Mononuclear cell (primary cell): ENCODE results near the gene MYBPH. TPM values are rescaled to one million over a fixed set of nuclear protein-coding genes. Genes with fewer than 3 reads are reported as not detected.

ENCODE experiments used
- H3K27me3 ChIP-seq: 2 replicates; pipeline ENCODE4 v1.6.0; 2011; ENCODE audit warnings: low read length, control low read depth; ENCODE audit not compliant: insufficient read depth
- H3K4me1 ChIP-seq: 2 replicates; pipeline ENCODE4 v1.5.1; 2011; ENCODE audit warnings: mild to moderate bottlenecking, low read length, control low read depth; ENCODE audit not compliant: insufficient read depth
- H3K4me3 ChIP-seq: 2 replicates; pipeline ENCODE4 v1.5.1; 2011; ENCODE audit warnings: mild to moderate bottlenecking, low read length, moderate library complexity
- H3K9me3 ChIP-seq: 2 replicates; pipeline ENCODE4 v1.5.1; 2011; ENCODE audit warnings: low read depth, mild to moderate bottlenecking, control low read depth, low read length
- total RNA-seq: library from RNA; depleted of rRNA; stranded (reverse); fragments of >200 nt; gene quantifications from one replicate; pipeline ENCODE4 v1.2.3, GENCODE V29; 2012

MYBPH gene
- not detected for total RNA-seq

- Histone ChIP-seq H3K9me3 (no peaks in the 10 kb centered on the region), H3K4me3 (no peak within 1 kb of the TSS), H3K4me1 (peaks cover 28% of the 10 kb centered on the region), H3K27me3 (no peaks in the 10 kb centered on the region)
Measured at GRCh38 chr1:203175237-203175826, at the start of gene MYBPH. Gene MYBPH, minus strand, starts transcription at chr1:203175826. Its CDS starts 71 bp downstream, at chr1:203175755.

GRCh38 chr1:203225071-203225470 lies 49.4 kb upstream of the MYBPH start:
- H3K4me1 ChIP-seq: no peaks in the 10 kb centered on the region
- H3K9me3 ChIP-seq: no peaks in the 10 kb centered on the region
- H3K27me3 ChIP-seq: no peaks in the 10 kb centered on the region
- H3K4me3 ChIP-seq: no peak overlapping the region

GRCh38 chr1:203223012-203223775 lies 47.6 kb upstream of the MYBPH start:
- Histone ChIP-seq H3K4me3 (no peak overlapping the region), H3K27me3 (no peaks in the 10 kb centered on the region), H3K4me1 (no peaks in the 10 kb centered on the region), H3K9me3 (no peaks in the 10 kb centered on the region)

- no peaks in the 10 kb centered on the region for H3K9me3 ChIP-seq
- peaks cover 31% of the 10 kb centered on the region for H3K4me1 ChIP-seq
- H3K4me3 ChIP-seq: no peak overlapping the region
- H3K27me3 ChIP-seq: peaks cover 4% of the 10 kb centered on the region
Measured at GRCh38 chr1:203219934-203220333, 44.3 kb upstream of the MYBPH start.

GRCh38 chr1:203219171-203219570 lies 43.5 kb upstream of the MYBPH start:
- H3K4me3 ChIP-seq: no peak overlapping the region
- no peaks in the 10 kb centered on the region for H3K9me3 ChIP-seq
- H3K27me3 ChIP-seq: peaks cover 4% of the 10 kb centered on the region
- peaks cover 33% of the 10 kb centered on the region for H3K4me1 ChIP-seq

- H3K4me1 ChIP-seq: peaks cover 33% of the 10 kb centered on the region
- peaks cover 4% of the 10 kb centered on the region for H3K27me3 ChIP-seq
- no peak overlapping the region for H3K4me3 ChIP-seq
- H3K9me3 ChIP-seq: no peaks in the 10 kb centered on the region
Measured at GRCh38 chr1:203217668-203218067, 42.0 kb upstream of the MYBPH start.

- H3K4me1 ChIP-seq: peaks cover 33% of the 10 kb centered on the region
- H3K27me3 ChIP-seq: peaks cover 4% of the 10 kb centered on the region
- no peaks in the 10 kb centered on the region for H3K9me3 ChIP-seq
- H3K4me3 ChIP-seq: no peak overlapping the region
Measured at GRCh38 chr1:203217139-203217655, 41.6 kb upstream of the MYBPH start.

- Histone ChIP-seq H3K27me3 (peaks cover 4% of the 10 kb centered on the region), H3K4me3 (no peak overlapping the region), H3K4me1 (peaks cover 33% of the 10 kb centered on the region), H3K9me3 (no peaks in the 10 kb centered on the region)
Measured at GRCh38 chr1:203216274-203217138, 40.9 kb upstream of the MYBPH start.

GRCh38 chr1:203215573-203215972 lies 39.9 kb upstream of the MYBPH start:
- no peak overlapping the region for H3K4me3 ChIP-seq

GRCh38 chr1:203214871-203215270 lies 39.2 kb upstream of the MYBPH start:
- peaks cover 4% of the 10 kb centered on the region for H3K27me3 ChIP-seq
- peaks cover 33% of the 10 kb centered on the region for H3K4me1 ChIP-seq
- H3K9me3 ChIP-seq: no peaks in the 10 kb centered on the region
- no peak overlapping the region for H3K4me3 ChIP-seq

More at GRCh38 chr1:203215573-203215972, 39.9 kb upstream of the MYBPH start:
- peaks cover 4% of the 10 kb centered on the region for H3K27me3 ChIP-seq
- H3K9me3 ChIP-seq: no peaks in the 10 kb centered on the region
- H3K4me1 ChIP-seq: peaks cover 33% of the 10 kb centered on the region

GRCh38 chr1:203213126-203213525 lies 37.5 kb upstream of the MYBPH start:
- no peak overlapping the region for H3K4me3 ChIP-seq
- no peaks in the 10 kb centered on the region for H3K9me3 ChIP-seq
- H3K27me3 ChIP-seq: peaks cover 4% of the 10 kb centered on the region
- peaks cover 33% of the 10 kb centered on the region for H3K4me1 ChIP-seq

- Histone ChIP-seq H3K27me3 (no peaks in the 10 kb centered on the region), H3K4me3 (no peak overlapping the region), H3K4me1 (peaks cover 21% of the 10 kb centered on the region), H3K9me3 (no peaks in the 10 kb centered on the region)
Measured at GRCh38 chr1:203211812-203212211, 36.2 kb upstream of the MYBPH start.

- Histone ChIP-seq H3K4me1 (peaks cover 13% of the 10 kb centered on the region), H3K9me3 (no peaks in the 10 kb centered on the region)
Measured at GRCh38 chr1:203210988-203211387, 35.4 kb upstream of the MYBPH start.

GRCh38 chr1:203210350-203210749 lies 34.7 kb upstream of the MYBPH start:
- Histone ChIP-seq H3K4me1 (peaks cover 7% of the 10 kb centered on the region), H3K27me3 (no peaks in the 10 kb centered on the region), H3K4me3 (no peak overlapping the region), H3K9me3 (no peaks in the 10 kb centered on the region)

More at GRCh38 chr1:203210988-203211387, 35.4 kb upstream of the MYBPH start:
- no peaks in the 10 kb centered on the region for H3K27me3 ChIP-seq
- H3K4me3 ChIP-seq: no peak overlapping the region

GRCh38 chr1:203208181-203208580 lies 32.6 kb upstream of the MYBPH start:
- Histone ChIP-seq H3K27me3 (no peaks in the 10 kb centered on the region), H3K9me3 (no peaks in the 10 kb centered on the region), H3K4me1 (peaks cover 1% of the 10 kb centered on the region), H3K4me3 (no peak overlapping the region)
